ENCODE measurements around the gene DPP6. TPM values are rescaled to one million over a fixed set of nuclear protein-coding genes. Genes with fewer than 3 reads are reported as not detected.

The DPP6 gene
- total RNA-seq, 4 donors from 2014 or later: 1.8 to 33.7 (median 6.4) TPM

- H3K27ac ChIP-seq: no peak overlapping the region
- WGBS, 2 donors (ENCODE audit: low coverage in 1 of 2): 75 to 89% methylated on average over 2 to 6 of the region's 6 CpGs
- intact Hi-C loops (cut with DNase I; ENCODE audit: low total_unique reads) (no loop called here), in situ Hi-C loops (cut with MboI; ENCODE audit: low pct_ligation_motif_present in 1 of 4, low pct_unique_long_range_greater_than_20kb in 1 of 4, low sequenced_read_pairs in 3 of 4) (no loop called here)
- H3K27me3 ChIP-seq: no peaks in the 10 kb centered on the region
- no peak for DNase-seq
- no peak overlapping the region for H3K4me3 ChIP-seq
- H3K9me3 ChIP-seq: no peaks in the 10 kb centered on the region
- TF ChIP-seq POLR2AphosphoS5 (IDR thresholded peaks at IDR 0.05) (no peak), EP300 (IDR thresholded peaks at IDR 0.05; ENCODE audit: low read depth) (no peak), POLR2A (IDR thresholded peaks at IDR 0.05) (no peak)
- TF ChIP-seq, protein P1, sequence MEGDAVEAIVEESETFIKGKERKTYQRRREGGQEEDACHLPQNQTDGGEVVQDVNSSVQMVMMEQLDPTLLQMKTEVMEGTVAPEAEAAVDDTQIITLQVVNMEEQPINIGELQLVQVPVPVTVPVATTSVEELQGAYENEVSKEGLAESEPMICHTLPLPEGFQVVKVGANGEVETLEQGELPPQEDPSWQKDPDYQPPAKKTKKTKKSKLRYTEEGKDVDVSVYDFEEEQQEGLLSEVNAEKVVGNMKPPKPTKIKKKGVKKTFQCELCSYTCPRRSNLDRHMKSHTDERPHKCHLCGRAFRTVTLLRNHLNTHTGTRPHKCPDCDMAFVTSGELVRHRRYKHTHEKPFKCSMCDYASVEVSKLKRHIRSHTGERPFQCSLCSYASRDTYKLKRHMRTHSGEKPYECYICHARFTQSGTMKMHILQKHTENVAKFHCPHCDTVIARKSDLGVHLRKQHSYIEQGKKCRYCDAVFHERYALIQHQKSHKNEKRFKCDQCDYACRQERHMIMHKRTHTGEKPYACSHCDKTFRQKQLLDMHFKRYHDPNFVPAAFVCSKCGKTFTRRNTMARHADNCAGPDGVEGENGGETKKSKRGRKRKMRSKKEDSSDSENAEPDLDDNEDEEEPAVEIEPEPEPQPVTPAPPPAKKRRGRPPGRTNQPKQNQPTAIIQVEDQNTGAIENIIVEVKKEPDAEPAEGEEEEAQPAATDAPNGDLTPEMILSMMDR (IDR thresholded peaks at IDR 0.05): no peak
- H3K4me1 ChIP-seq: no peaks in the 10 kb centered on the region
- no peaks in the 10 kb centered on the region for H3K36me3 ChIP-seq
These were observed 725.7 kb downstream of the DPP6 start for GRCh38 chr7:154777908-154778307.

GRCh38 chr7:154781369-154782303 lies 729.4 kb downstream of the DPP6 start:
- Histone ChIP-seq H3K9me3 (no peaks in the 10 kb centered on the region), H3K27ac (no peak overlapping the region), H3K4me1 (no peaks in the 10 kb centered on the region), H3K27me3 (no peaks in the 10 kb centered on the region), H3K4me3 (no peak overlapping the region), H3K36me3 (no peaks in the 10 kb centered on the region)
- in situ Hi-C loops (cut with MboI; ENCODE audit: low pct_ligation_motif_present in 1 of 4, low pct_unique_long_range_greater_than_20kb in 1 of 4, low sequenced_read_pairs in 3 of 4) (no loop called here), intact Hi-C loops (cut with DNase I; ENCODE audit: low total_unique reads) (no loop called here)
- TF ChIP-seq EP300 (IDR thresholded peaks at IDR 0.05; ENCODE audit: low read depth) (no peak), POLR2A (IDR thresholded peaks at IDR 0.05) (no peak), POLR2AphosphoS5 (IDR thresholded peaks at IDR 0.05) (no peak)
- TF ChIP-seq, protein P1 (IDR thresholded peaks at IDR 0.05): no peak
- no peak for DNase-seq
- WGBS, 2 donors (ENCODE audit: low coverage in 1 of 2): 65 to 71% methylated on average over 16 of the region's 16 CpGs

GRCh38 chr7:154783281-154783909 lies 731.2 kb downstream of the DPP6 start:
- 77% methylated on average over 18 of the region's 18 CpGs; no CpG with 5 or more reads in 1 of the 2 donors for WGBS, 2 donors (ENCODE audit: low coverage in 1 of 2)
- H3K36me3 ChIP-seq: no peaks in the 10 kb centered on the region
- no peaks in the 10 kb centered on the region for H3K27me3 ChIP-seq
- H3K4me1 ChIP-seq: no peaks in the 10 kb centered on the region
- TF ChIP-seq POLR2AphosphoS5 (IDR thresholded peaks at IDR 0.05) (no peak), POLR2A (IDR thresholded peaks at IDR 0.05) (no peak), EP300 (IDR thresholded peaks at IDR 0.05; ENCODE audit: low read depth) (no peak)
- TF ChIP-seq, protein P1 (IDR thresholded peaks at IDR 0.05): no peak
- in situ Hi-C loops (cut with MboI; ENCODE audit: low pct_ligation_motif_present in 1 of 4, low pct_unique_long_range_greater_than_20kb in 1 of 4, low sequenced_read_pairs in 3 of 4): no loop called here
- H3K9me3 ChIP-seq: no peaks in the 10 kb centered on the region
- H3K27ac ChIP-seq: no peak overlapping the region
- DNase-seq: no peak
- intact Hi-C loops (cut with DNase I; ENCODE audit: low total_unique reads): no loop called here
- no peak overlapping the region for H3K4me3 ChIP-seq

DNA sequence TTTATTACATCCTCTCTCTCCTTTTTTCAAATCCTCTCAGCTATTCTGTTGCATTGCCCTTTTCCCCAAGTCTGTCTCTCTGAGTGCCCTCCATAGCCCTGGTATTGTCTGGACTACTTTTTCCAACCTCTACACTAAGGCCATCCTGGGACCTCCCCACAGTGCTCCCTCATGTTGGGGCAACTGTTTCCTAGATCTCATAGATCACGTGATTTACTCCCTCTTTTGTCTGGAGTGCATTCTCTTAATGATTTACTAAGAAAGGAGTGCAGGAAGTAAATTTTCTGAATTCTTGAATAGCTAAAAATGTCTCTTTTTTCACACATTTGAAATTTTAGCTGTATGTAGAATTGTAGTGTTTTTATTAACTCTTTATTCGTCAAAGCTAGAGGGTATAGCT lies 733.7 kb downstream of the DPP6 start:
- no peak overlapping the region for H3K4me3 ChIP-seq
- H3K27me3 ChIP-seq: no peaks in the 10 kb centered on the region
- TF ChIP-seq, protein P1 (IDR thresholded peaks at IDR 0.05): no peak
- TF ChIP-seq EP300 (IDR thresholded peaks at IDR 0.05; ENCODE audit: low read depth): no peak
- TF ChIP-seq POLR2A (IDR thresholded peaks at IDR 0.05): no peak
- no peak for TF ChIP-seq POLR2AphosphoS5 (IDR thresholded peaks at IDR 0.05)
- DNase-seq: no peak
- no peaks in the 10 kb centered on the region for H3K9me3 ChIP-seq
- intact Hi-C loops (cut with DNase I; ENCODE audit: low total_unique reads) (no loop called here), in situ Hi-C loops (cut with MboI; ENCODE audit: low pct_ligation_motif_present in 1 of 4, low pct_unique_long_range_greater_than_20kb in 1 of 4, low sequenced_read_pairs in 3 of 4) (no loop called here)
- no peak overlapping the region for H3K27ac ChIP-seq
- WGBS, 2 donors (ENCODE audit: low coverage in 1 of 2): 40 to 63% methylated on average over 1 to 2 of the region's 2 CpGs
- no peaks in the 10 kb centered on the region for H3K4me1 ChIP-seq
- no peaks in the 10 kb centered on the region for H3K36me3 ChIP-seq

Measured in transverse colon (tissue), 4 donors.